Muscle of leg (tissue), 11 donors: ENCODE data around the gene TADA2A. TPM values are rescaled to one million over a fixed set of nuclear protein-coding genes. Genes with fewer than 3 reads are reported as not detected.
A peak's percentile ranks its signal among the peaks of the same experiment; 100 is the strongest.

Experiments
- DNase-seq: peaks from one replicate; pipeline ENCODE4 v3.0.0; 2013
- H3K27ac ChIP-seq: one replicate; pipeline ENCODE4 v1.5.1; 2013; ENCODE audit warnings: mild to moderate bottlenecking, low read length, control low read depth
- H3K27me3 ChIP-seq: one replicate; pipeline ENCODE4 v1.6.1; 2013; ENCODE audit warnings: low read length; ENCODE audit not compliant: control insufficient read depth, insufficient read depth
- H3K36me3 ChIP-seq: one replicate; pipeline ENCODE4 v1.6.1; 2013; ENCODE audit warnings: low read length; ENCODE audit not compliant: control insufficient read depth, insufficient read depth
- H3K4me1 ChIP-seq: one replicate; pipeline ENCODE4 v1.6.1; 2013; ENCODE audit warnings: low read length; ENCODE audit not compliant: control insufficient read depth, insufficient read depth
- H3K4me3 ChIP-seq: one replicate; pipeline ENCODE4 v1.5.1; 2013; ENCODE audit warnings: low read length, control low read depth
- H3K9me3 ChIP-seq: replicated peaks from 2 replicates; pipeline ENCODE4 v1.6.1; 2013; ENCODE audit warnings: low read depth, low read length; ENCODE audit not compliant: control insufficient read depth
- WGBS: methylation state at CpG from one replicate; pipeline ENCODE4 v1.1.5; 2013; ENCODE audit warnings: missing lambda C conversion rate; ENCODE audit not compliant: insufficient coverage; 5-methylcytosine and 5-hydroxymethylcytosine counted together
- polyA plus RNA-seq, 8 donors: library from polyadenylated mRNA; unstranded; fragments of 120-200 nt; gene quantifications; one replicate each; pipeline versions ENCODE4 v1.2.1 to v1.2.3, GENCODE V29; 2013; ENCODE audit warnings: inconsistent platforms in 1 of 8, low replicate concordance in 1 of 8; ENCODE audit not compliant: insufficient read length in 8 of 8, insufficient read depth in 1 of 8
- total RNA-seq: library from RNA; stranded (reverse); fragments of 120-200 nt; gene quantifications from one replicate; pipeline ENCODE4 v1.2.4, GENCODE V29; 2013

Gene TADA2A
- total and polyA plus RNA-seq, 9 donors: 16.2 to 20.7 (median 19.1) TPM

GRCh38 chr17:37478187-37478586 lies 71.5 kb downstream of the TADA2A start:
- H3K27ac ChIP-seq: no peak overlapping the region
- WGBS: 75% methylated on average over 1 of the region's 2 CpGs
- H3K4me3 ChIP-seq: no peak overlapping the region

GRCh38 chr17:37479025-37479424 lies 72.3 kb downstream of the TADA2A start:
- no peak overlapping the region for H3K27ac ChIP-seq
- H3K27me3 ChIP-seq: no peaks in the 10 kb centered on the region
- no peaks in the 10 kb centered on the region for H3K9me3 ChIP-seq
- no peak for DNase-seq
- no peak overlapping the region for H3K4me3 ChIP-seq
- WGBS: 100% methylated on average over 1 of the region's 1 CpG
- peaks cover 7% of the 10 kb centered on the region for H3K4me1 ChIP-seq
- H3K36me3 ChIP-seq: peaks cover 25% of the 10 kb centered on the region

More at GRCh38 chr17:37478187-37478586, 71.5 kb downstream of the TADA2A start:
- DNase-seq: no peak
- Histone ChIP-seq H3K9me3 (no peaks in the 10 kb centered on the region), H3K36me3 (peaks cover 34% of the 10 kb centered on the region), H3K27me3 (no peaks in the 10 kb centered on the region), H3K4me1 (peaks cover 6% of the 10 kb centered on the region)

- no CpG with 5 or more reads among the region's 2 CpGs for WGBS
- Histone ChIP-seq H3K27me3 (no peaks in the 10 kb centered on the region), H3K36me3 (peaks cover 20% of the 10 kb centered on the region), H3K4me1 (peaks cover 7% of the 10 kb centered on the region), H3K27ac (no peak overlapping the region), H3K4me3 (no peak overlapping the region), H3K9me3 (no peaks in the 10 kb centered on the region)
- DNase-seq: no peak
These were observed 73.7 kb downstream of the TADA2A start for GRCh38 chr17:37480427-37480826.

- 93% methylated on average over 4 of the region's 9 CpGs for WGBS
- peaks cover 7% of the 10 kb centered on the region for H3K4me1 ChIP-seq
These were observed 74.4 kb downstream of the TADA2A start for GRCh38 chr17:37481001-37481665.

GRCh38 chr17:37483311-37484039 lies 76.8 kb downstream of the TADA2A start:
- WGBS: 35% methylated on average over 2 of the region's 5 CpGs
- peak overlapping the region; percentile 29 for H3K27ac ChIP-seq
- peak; percentile 91 for DNase-seq

More at GRCh38 chr17:37481001-37481665, 74.4 kb downstream of the TADA2A start:
- peaks cover 20% of the 10 kb centered on the region for H3K36me3 ChIP-seq
- no peak for DNase-seq
- no peak overlapping the region for H3K4me3 ChIP-seq
- no peak overlapping the region for H3K27ac ChIP-seq
- H3K9me3 ChIP-seq: no peaks in the 10 kb centered on the region
- H3K27me3 ChIP-seq: no peaks in the 10 kb centered on the region

GRCh38 chr17:37485938-37486570 lies 79.4 kb downstream of the TADA2A start:
- WGBS: no CpG with 5 or more reads among the region's 1 CpG
- Histone ChIP-seq H3K4me3 (no peak overlapping the region), H3K9me3 (no peaks in the 10 kb centered on the region), H3K4me1 (peaks cover 22% of the 10 kb centered on the region), H3K27me3 (no peaks in the 10 kb centered on the region), H3K27ac (no peak overlapping the region), H3K36me3 (no peaks in the 10 kb centered on the region)
- no peak for DNase-seq

More at GRCh38 chr17:37483311-37484039, 76.8 kb downstream of the TADA2A start:
- H3K36me3 ChIP-seq: peaks cover 2% of the 10 kb centered on the region
- H3K4me3 ChIP-seq: no peak overlapping the region
- no peaks in the 10 kb centered on the region for H3K9me3 ChIP-seq
- peaks cover 10% of the 10 kb centered on the region for H3K4me1 ChIP-seq
- H3K27me3 ChIP-seq: no peaks in the 10 kb centered on the region

- Histone ChIP-seq H3K36me3 (no peaks in the 10 kb centered on the region), H3K4me1 (peaks cover 22% of the 10 kb centered on the region), H3K27me3 (no peaks in the 10 kb centered on the region), H3K4me3 (peak overlapping the region; percentile 88), H3K27ac (no peak overlapping the region), H3K9me3 (no peaks in the 10 kb centered on the region)
- 53% methylated on average over 2 of the region's 7 CpGs for WGBS
- DNase-seq: peak; percentile 88
These were observed 81.4 kb downstream of the TADA2A start for GRCh38 chr17:37488009-37488604.

GRCh38 chr17:37488607-37489196 lies 82.0 kb downstream of the TADA2A start:
- H3K9me3 ChIP-seq: no peaks in the 10 kb centered on the region
- 0% methylated on average over 14 of the region's 25 CpGs for WGBS
- peak; percentile 79 for DNase-seq
- H3K27ac ChIP-seq: peak overlapping the region; percentile 3
- H3K4me3 ChIP-seq: peak overlapping the region; percentile 88
- H3K4me1 ChIP-seq: peaks cover 21% of the 10 kb centered on the region
- no peaks in the 10 kb centered on the region for H3K36me3 ChIP-seq
- H3K27me3 ChIP-seq: no peaks in the 10 kb centered on the region

GRCh38 chr17:37489197-37490001 lies 82.7 kb downstream of the TADA2A start, which contains the start of gene DUSP14:
DUSP14 (plus strand) TSS chr17:37489891; CDS start chr17:37512273, 22,382 bp downstream.
- Histone ChIP-seq H3K9me3 (no peaks in the 10 kb centered on the region), H3K36me3 (no peaks in the 10 kb centered on the region)
- WGBS: under 1% methylated on average over 65 of the region's 100 CpGs

More at GRCh38 chr17:37489197-37490001, 82.7 kb downstream of the TADA2A start, which contains the start of gene DUSP14:
- Histone ChIP-seq H3K4me3 (peak within 1 kb of the TSS; percentile 88), H3K27ac (peak within 1 kb of the TSS; percentile 72), H3K4me1 (peaks cover 21% of the 10 kb centered on the region), H3K27me3 (no peaks in the 10 kb centered on the region)
- DNase-seq: peak; percentile 95
